HCT116 (cell line): Measurements from ENCODE around the gene RAP1GAP2. TPM values are rescaled to one million over a fixed set of nuclear protein-coding genes. Genes with fewer than 3 reads are reported as not detected.

Experiments
- ATAC-seq: fragments of 200-7000 bp; cut with Tn5 transposase; 2 replicates; pipeline ENCODE4 v1.9.1; 2020; ENCODE audit warnings: mild to moderate bottlenecking, moderate library complexity
- BruUV-seq: library from RNA; stranded (reverse); fragments of 400-500 nt; replicated peaks from 2 replicates; lab custom pipeline; 2021; lab: Mats Ljungman, UMichigan
- CTCF ChIA-PET: fragments of 300-600 bp; sonication (Branson Sonifier 250); formaldehyde crosslinking; loops from one replicate; lab custom pipeline; 2021; ENCODE audit warnings: antibody characterized with exemption; lab: Charles Lee
- POLR2A ChIA-PET: fragments of 300-600, 350-600 bp; sonication (Branson Sonifier 250); formaldehyde crosslinking; loops from one replicate; lab custom pipeline; 2021; ENCODE audit warnings: antibody characterized with exemption; lab: Charles Lee
- RAD21 ChIA-PET, 2 experiments: fragments of 300-600 bp; sonication (Branson Sonifier 250); formaldehyde crosslinking; loops; one replicate each; lab custom pipeline; 2023; ENCODE audit warnings: low total read pairs in 2 of 2; ENCODE audit not compliant: uncharacterized antibody in 2 of 2, unreplicated experiment in 2 of 2, low non-redundant PET in 1 of 2; lab: Charles Lee
- DNase-seq: peaks from one replicate; pipeline ENCODE4 v3.0.0-alpha.2; 2010; ENCODE audit warnings: low read depth, low spot score
- H2AFZ ChIP-seq: fragments of 200-600 bp; shearing (Covaris generic), sonication (generic); 2 replicates; pipeline ENCODE4 v1.6.1; 2017; ENCODE audit warnings: low read depth, mixed run types, mixed read lengths, antibody characterized with exemption, low read length; ENCODE audit not compliant: poor library complexity, severe bottlenecking
- H3K27ac ChIP-seq: 2 replicates; pipeline ENCODE4 v1.5.1; 2012; ENCODE audit warnings: low read depth, low read length
- H3K27me3 ChIP-seq: fragments of 200-600 bp; sonication (generic); 2 replicates; pipeline ENCODE4 v1.6.1; 2016; ENCODE audit warnings: mixed run types, low read length, mixed read lengths; ENCODE audit not compliant: insufficient read depth
- H3K36me3 ChIP-seq, 2 experiments: fragments of 200-500 bp in 1 of 2; fragments of 200-600 bp in 1 of 2; sonication (Bioruptor generic) in 1 of 2; sonication (generic) in 1 of 2; 2 replicates each; pipeline versions ENCODE4 v1.5.1 to v1.6.1; 2014 to 2016; ENCODE audit warnings: low read length in 2 of 2, inconsistent platforms in 1 of 2, mixed read lengths in 1 of 2, mixed run types in 1 of 2; ENCODE audit not compliant: insufficient read depth in 2 of 2, control insufficient read depth in 1 of 2
- H3K4me1 ChIP-seq, 2 experiments: fragments of 200-600 bp in 1 of 2; sonication (generic) in 1 of 2; 2 replicates each; pipeline versions ENCODE4 v1.5.1 to v1.6.1; 2012 to 2017; ENCODE audit warnings: low read length in 2 of 2, inconsistent platforms in 1 of 2, mild to moderate bottlenecking in 1 of 2, mixed read lengths in 1 of 2, mixed run types in 1 of 2, moderate library complexity in 1 of 2; ENCODE audit not compliant: insufficient read depth in 2 of 2, control insufficient read depth in 1 of 2
- H3K4me2 ChIP-seq: fragments of 200-600 bp; sonication (generic); 2 replicates; pipeline ENCODE4 v1.6.1; 2017; ENCODE audit warnings: mixed run types, low read length, mixed read lengths
- H3K4me3 ChIP-seq, 2 experiments: fragments of 200-600 bp in 1 of 2; sonication (generic) in 1 of 2; replicated peaks in 1 of 2; 2 replicates each; pipeline ENCODE4 v1.5.1; 2011 to 2016; ENCODE audit warnings: low read length in 2 of 2, control low read depth in 1 of 2, low read depth in 1 of 2, mild to moderate bottlenecking in 1 of 2, mixed read lengths in 1 of 2, mixed run types in 1 of 2
- H3K79me2 ChIP-seq: fragments of 200-600 bp; sonication (generic); 2 replicates; pipeline ENCODE4 v1.6.1; 2017; ENCODE audit warnings: mild to moderate bottlenecking, mixed run types, low read length, moderate library complexity, mixed read lengths; ENCODE audit not compliant: insufficient read depth
- H3K9ac ChIP-seq: fragments of 200-600 bp; sonication (generic); 2 replicates; pipeline ENCODE4 v1.6.1; 2016; ENCODE audit warnings: low read length, mixed read lengths
- H3K9me2 ChIP-seq: fragments of 200-600 bp; sonication (generic), shearing (Covaris generic); 2 replicates; pipeline ENCODE4 v1.6.1; 2017; ENCODE audit warnings: mixed run types, mild to moderate bottlenecking, moderate library complexity; ENCODE audit not compliant: insufficient read depth
- H3K9me3 ChIP-seq, 2 experiments: fragments of 200-500 bp in 1 of 2; fragments of 200-600 bp in 1 of 2; sonication (Bioruptor generic) in 1 of 2; sonication (generic) in 1 of 2; 2 replicates each; pipeline ENCODE4 v1.6.1; 2014 to 2017; ENCODE audit warnings: low read length in 2 of 2, mixed read lengths in 2 of 2, inconsistent platforms in 1 of 2, low read depth in 1 of 2, mild to moderate bottlenecking in 1 of 2, mixed run types in 1 of 2, moderate library complexity in 1 of 2; ENCODE audit not compliant: control insufficient read depth in 1 of 2, insufficient read depth in 1 of 2
- H4K20me1 ChIP-seq: fragments of 200-600 bp; sonication (generic), shearing (Covaris generic); 2 replicates; pipeline ENCODE4 v1.6.1; 2017; ENCODE audit warnings: mixed run types, mild to moderate bottlenecking, moderate library complexity; ENCODE audit not compliant: insufficient read depth
- CBX3 ChIP-seq: IDR thresholded peaks from 2 replicates; pipeline ENCODE4 v1.6.1; 2012; ENCODE audit warnings: low read depth
- EGR1 ChIP-seq: IDR thresholded peaks from 2 replicates; pipeline ENCODE4 v1.6.1; 2012; ENCODE audit warnings: low read depth
- EZH2 ChIP-seq: fragments of 200-600 bp; sonication (generic); IDR thresholded peaks from 2 replicates; pipeline ENCODE4 v1.6.1; 2017; ENCODE audit warnings: antibody characterized with exemption, mixed run types
- JUND ChIP-seq: IDR thresholded peaks from 2 replicates; pipeline ENCODE4 v1.6.1; 2012
- POLR2A ChIP-seq: IDR thresholded peaks from 2 replicates; pipeline ENCODE4 v1.7.0; 2011; ENCODE audit warnings: borderline replicate concordance; ENCODE audit not compliant: insufficient read depth, insufficient read length; ENCODE audit errors: extremely low read depth
- RAD21 ChIP-seq: IDR thresholded peaks from 2 replicates; pipeline ENCODE4 v1.6.1; 2012; ENCODE audit warnings: low read depth, mild to moderate bottlenecking
- SP1 ChIP-seq: IDR thresholded peaks from 2 replicates; pipeline ENCODE4 v1.6.1; 2012; ENCODE audit warnings: low read depth
- SRF ChIP-seq: IDR thresholded peaks from 2 replicates; pipeline ENCODE4 v1.6.1; 2012; ENCODE audit warnings: low read depth
- intact Hi-C: fragments of 100-400 bp; cut with micrococcal nuclease; formaldehyde crosslinking; loops from 2 replicates; pipeline ENCODE4 v1.10.0; 2022
- total RNA-seq: library from RNA; stranded (reverse); gene quantifications from one replicate; pipeline ENCODE4 v1.2.1, GENCODE V29; 2021; ENCODE audit not compliant: unreplicated experiment
- TF ChIP-seq, protein P1 (sequence below): IDR thresholded peaks from 2 replicates; pipeline ENCODE4 v1.6.1; 2012; ENCODE audit warnings: low read depth
- TF ChIP-seq, protein P2 (sequence below): IDR thresholded peaks from 2 replicates; pipeline ENCODE4 v1.6.1; 2012

RAP1GAP2 gene
- total RNA-seq, 1 experiment from 2014 or later, result 54.6 TPM

DNA sequence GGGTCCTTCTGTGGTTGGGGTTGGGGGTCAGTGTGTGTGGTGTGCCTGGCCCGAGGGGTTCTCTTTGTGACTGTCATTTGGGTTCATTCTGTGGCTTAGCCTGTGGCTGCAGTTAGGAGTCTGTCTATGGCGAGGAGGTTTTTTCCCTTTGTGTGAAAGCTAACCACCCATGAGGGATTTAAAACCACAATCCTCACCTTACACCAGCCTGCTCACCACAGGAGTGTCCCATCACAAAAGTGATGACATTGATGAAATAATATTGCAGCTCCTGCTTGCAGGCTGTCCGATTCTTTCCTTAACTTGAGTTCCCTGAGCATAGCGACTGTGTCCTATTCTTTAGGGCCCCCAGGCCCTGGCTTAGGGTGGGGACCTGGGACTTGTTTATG is 113.6 kb downstream of the RAP1GAP2 start:
- ATAC-seq, result no peak
- Histone ChIP-seq H3K9ac (no peak overlapping the region), H3K36me3 (no peaks in the 10 kb centered on the region)

More for the DNA sequence above, 113.6 kb downstream of the RAP1GAP2 start:
- Histone ChIP-seq H3K27ac (no peak overlapping the region), H3K4me1 (no peaks in the 10 kb centered on the region), H2AFZ (no peak overlapping the region), H3K27me3 (no peaks in the 10 kb centered on the region), H3K4me3 (no peak overlapping the region), H3K79me2 (no peaks in the 10 kb centered on the region), H3K9me2 (no peaks in the 10 kb centered on the region), H3K4me2 (no peak overlapping the region), H3K9me3 (no peaks in the 10 kb centered on the region), H4K20me1 (no peaks in the 10 kb centered on the region)
- ChIA-PET POLR2A (no interaction called here), RAD21 (no interaction called here), CTCF (no interaction called here)
- no TSS peak for BruUV-seq
- intact Hi-C loops, result no loop called here
- no peak for DNase-seq
- TF ChIP-seq CBX3 (no peak), SP1 (no peak), RAD21 (no peak), POLR2A (no peak), EZH2 (no peak), JUND (no peak), EGR1 (no peak), SRF (no peak)
- TF ChIP-seq, protein P1, sequence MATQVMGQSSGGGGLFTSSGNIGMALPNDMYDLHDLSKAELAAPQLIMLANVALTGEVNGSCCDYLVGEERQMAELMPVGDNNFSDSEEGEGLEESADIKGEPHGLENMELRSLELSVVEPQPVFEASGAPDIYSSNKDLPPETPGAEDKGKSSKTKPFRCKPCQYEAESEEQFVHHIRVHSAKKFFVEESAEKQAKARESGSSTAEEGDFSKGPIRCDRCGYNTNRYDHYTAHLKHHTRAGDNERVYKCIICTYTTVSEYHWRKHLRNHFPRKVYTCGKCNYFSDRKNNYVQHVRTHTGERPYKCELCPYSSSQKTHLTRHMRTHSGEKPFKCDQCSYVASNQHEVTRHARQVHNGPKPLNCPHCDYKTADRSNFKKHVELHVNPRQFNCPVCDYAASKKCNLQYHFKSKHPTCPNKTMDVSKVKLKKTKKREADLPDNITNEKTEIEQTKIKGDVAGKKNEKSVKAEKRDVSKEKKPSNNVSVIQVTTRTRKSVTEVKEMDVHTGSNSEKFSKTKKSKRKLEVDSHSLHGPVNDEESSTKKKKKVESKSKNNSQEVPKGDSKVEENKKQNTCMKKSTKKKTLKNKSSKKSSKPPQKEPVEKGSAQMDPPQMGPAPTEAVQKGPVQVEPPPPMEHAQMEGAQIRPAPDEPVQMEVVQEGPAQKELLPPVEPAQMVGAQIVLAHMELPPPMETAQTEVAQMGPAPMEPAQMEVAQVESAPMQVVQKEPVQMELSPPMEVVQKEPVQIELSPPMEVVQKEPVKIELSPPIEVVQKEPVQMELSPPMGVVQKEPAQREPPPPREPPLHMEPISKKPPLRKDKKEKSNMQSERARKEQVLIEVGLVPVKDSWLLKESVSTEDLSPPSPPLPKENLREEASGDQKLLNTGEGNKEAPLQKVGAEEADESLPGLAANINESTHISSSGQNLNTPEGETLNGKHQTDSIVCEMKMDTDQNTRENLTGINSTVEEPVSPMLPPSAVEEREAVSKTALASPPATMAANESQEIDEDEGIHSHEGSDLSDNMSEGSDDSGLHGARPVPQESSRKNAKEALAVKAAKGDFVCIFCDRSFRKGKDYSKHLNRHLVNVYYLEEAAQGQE, result no peak
- TF ChIP-seq, protein P2, sequence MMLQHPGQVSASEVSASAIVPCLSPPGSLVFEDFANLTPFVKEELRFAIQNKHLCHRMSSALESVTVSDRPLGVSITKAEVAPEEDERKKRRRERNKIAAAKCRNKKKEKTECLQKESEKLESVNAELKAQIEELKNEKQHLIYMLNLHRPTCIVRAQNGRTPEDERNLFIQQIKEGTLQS, result no peak
